NCI-H226 (cell line): ENCODE measurements around the gene SEC14L1.

Source experiments
- DNase-seq: peaks from one replicate; pipeline ENCODE4 v3.0.0-alpha.2; 2015

SEC14L1 gene

GRCh38 chr17:77197115-77197514 is 56.3 kb downstream of the SEC14L1 start:
- DNase-seq, result no peak

DNA sequence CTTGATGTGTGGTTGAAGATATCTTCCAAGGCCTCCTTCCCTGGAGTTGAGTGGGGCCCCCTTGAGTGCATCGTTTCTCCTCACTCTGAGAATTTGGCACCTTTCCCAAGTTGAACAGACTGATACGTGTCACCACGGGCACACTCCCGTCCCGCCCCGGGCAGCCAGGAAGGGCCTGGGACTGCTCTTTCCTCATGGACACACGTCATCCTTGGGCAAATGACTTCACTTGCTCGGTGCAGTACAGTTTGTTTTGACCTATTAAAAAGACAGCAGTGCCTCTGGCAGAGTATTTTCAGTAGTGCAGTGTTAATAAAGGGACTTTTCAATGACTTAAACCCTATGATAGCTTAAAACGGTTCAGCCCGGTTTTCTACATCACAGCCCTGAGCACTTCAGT is 59.9 kb downstream of the SEC14L1 start:
- no peak for DNase-seq

DNA sequence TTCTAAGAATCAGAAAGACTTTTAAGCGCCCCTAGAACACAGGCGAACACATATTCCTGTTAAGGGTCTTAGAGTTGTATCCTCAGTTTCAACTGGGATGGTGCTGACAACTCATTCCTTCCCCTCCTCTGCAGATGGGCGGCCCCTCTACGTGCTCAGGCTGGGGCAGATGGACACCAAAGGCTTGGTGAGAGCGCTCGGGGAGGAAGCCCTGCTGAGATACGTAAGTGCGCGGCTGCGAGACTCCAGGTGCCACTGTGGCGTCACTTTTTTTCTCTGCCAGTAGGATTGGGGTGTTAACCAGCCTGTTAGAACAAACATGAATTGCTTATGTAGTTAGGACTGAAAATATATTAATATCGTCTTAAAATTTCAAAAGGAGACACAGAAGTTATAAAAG is 62.7 kb downstream of the SEC14L1 start:
- no peak for DNase-seq

DNA sequence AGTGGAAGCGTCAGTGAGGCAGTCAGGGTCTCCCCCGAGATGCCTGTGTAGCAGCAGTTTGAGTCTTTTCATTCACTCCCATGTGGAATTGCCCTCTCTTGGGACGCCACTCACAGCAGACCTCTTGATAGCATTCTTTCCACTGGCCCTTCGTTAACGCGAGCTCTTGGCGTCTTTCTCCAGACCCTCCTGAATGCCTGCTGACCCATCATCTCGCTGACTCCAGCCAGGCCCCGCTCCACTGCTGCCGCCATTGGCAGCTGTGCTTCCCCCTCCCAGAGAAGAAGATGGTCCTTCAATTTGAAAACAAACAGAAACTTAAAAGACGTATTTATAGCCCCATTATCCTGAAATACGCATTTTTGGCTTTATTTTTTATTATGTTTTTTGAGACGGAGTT is 63.1 kb downstream of the SEC14L1 start:
- no peak for DNase-seq

DNA sequence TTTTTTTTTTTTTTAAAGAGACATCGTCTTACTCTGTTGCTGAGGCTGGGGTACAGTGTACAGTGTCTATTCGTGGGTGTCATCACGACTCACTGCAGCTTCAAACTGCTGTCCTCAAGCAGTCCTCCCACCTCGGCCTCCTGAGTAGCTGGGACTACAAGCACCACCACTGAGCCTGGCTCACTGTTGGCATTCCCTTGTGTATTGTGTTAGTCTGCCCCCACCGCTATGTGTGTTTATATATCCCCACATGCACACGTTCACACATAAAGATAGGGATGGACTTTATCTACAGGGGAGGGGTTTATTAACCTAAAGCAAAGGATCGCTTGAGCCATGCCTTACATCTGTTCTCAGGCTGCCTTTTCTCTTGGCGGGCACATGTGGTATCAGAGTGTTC is 63.8 kb downstream of the SEC14L1 start:
- no peak for DNase-seq

DNA sequence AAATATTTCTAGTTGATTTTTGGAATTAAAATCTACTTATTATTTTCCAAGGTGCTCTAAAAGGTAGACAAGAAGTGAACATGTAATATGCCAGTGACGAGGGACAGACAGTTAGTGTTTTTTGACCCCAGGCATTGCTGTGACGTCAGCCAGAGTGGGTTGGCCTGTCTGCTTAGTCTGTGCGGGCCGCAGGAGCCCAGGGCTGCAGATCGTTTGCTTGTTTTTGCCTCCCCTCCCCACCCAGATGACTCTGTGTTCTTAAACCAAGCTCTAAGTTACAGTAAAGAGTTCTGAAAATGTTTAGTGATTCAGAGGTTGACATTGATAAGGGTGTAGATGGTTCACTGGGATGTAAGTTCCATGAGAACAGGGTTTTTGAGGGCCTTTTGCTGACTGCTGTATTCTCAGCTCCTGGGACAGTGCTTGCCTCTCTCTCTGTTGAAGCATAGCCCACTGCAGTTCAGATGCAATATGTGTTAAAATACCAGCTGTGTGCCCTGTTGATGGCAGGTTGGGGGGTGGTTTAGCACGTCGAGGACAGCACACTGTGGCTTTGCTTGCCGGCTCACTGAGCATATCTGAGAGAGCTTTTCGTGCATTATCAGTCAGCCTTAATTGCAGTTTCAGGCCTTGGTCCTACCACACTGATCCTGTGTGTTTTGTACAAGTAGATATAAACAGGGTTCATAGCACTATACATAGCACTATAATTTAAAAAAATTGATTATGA is 64.8 kb downstream of the SEC14L1 start:
- no peak for DNase-seq

- DNase-seq, result no peak
These were observed 65.6 kb downstream of the SEC14L1 start for GRCh38 chr17:77206158-77206956.

DNA sequence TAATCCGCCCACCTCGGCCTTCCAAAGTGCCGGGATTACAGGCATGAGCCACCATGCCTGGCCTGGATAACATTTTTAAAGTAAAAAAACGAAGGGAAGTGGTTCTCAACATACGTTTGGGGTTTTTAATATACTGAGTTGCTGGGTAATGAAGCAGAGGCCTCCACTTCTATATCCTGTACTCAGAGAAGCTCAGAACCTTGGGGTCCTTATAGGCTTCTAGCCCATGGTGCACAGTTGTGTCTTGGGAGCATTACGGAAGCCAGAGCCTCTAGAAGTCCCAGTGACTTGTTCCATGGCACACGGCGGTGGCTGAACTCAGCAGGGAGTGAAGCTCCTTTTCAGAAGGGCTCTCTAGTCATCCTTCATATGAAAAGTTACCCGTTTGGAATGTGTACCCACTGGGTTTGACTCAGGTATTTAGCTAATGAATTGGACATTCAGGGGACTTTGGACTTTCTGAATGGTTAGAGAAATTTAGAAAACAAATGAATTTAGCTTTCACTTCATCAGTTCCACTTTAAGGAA is 67.0 kb downstream of the SEC14L1 start:
- no peak for DNase-seq

GRCh38 chr17:77208217-77208808 is 67.5 kb downstream of the SEC14L1 start:
- DNase-seq, result peak; percentile 51

DNA sequence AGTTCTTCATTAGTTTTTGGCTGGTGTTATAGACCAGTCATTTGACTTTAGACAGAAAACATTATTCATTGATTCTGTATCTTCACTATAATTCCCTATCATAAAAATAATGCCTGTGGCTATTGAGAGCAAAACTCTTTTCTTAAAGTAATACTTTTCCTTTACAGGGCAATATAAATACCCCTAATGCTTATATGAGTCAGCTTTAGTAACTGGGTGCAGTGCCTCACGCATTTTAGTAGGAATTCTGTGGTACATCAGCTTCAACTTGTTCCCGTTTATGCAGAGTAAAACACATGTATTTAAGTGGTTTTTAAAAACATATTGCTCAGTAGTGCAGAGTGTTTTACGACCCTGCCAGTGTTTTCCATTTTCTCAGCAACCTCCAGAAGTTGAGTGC is 68.1 kb downstream of the SEC14L1 start:
- DNase-seq, result no peak

GRCh38 chr17:77209330-77209748 is 68.6 kb downstream of the SEC14L1 start:
- no peak for DNase-seq

DNA sequence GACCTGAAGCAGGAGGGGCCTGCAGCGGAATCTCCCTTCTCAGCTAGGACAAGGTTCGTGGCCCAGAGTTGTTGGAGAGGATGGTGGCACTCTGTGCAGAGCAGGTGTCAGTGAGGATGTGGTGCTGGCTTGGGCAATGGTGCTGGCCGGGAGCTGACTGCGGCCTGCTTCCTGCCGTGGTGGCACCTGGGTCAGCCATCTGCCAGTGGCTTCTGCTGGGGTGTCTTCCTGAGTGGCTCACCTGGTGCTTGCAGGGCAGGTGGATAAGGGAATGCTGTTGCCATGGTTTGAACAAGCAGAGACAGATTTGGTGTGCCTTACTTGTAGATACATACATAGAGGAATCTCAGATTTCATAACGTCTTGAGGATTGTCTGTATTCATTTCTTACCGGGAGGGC is 69.6 kb downstream of the SEC14L1 start:
- no peak for DNase-seq

- DNase-seq, result no peak
These were observed 70.3 kb downstream of the SEC14L1 start for GRCh38 chr17:77210946-77211541.

- DNase-seq, result no peak
These were observed 70.9 kb downstream of the SEC14L1 start for GRCh38 chr17:77211681-77212080.

DNA sequence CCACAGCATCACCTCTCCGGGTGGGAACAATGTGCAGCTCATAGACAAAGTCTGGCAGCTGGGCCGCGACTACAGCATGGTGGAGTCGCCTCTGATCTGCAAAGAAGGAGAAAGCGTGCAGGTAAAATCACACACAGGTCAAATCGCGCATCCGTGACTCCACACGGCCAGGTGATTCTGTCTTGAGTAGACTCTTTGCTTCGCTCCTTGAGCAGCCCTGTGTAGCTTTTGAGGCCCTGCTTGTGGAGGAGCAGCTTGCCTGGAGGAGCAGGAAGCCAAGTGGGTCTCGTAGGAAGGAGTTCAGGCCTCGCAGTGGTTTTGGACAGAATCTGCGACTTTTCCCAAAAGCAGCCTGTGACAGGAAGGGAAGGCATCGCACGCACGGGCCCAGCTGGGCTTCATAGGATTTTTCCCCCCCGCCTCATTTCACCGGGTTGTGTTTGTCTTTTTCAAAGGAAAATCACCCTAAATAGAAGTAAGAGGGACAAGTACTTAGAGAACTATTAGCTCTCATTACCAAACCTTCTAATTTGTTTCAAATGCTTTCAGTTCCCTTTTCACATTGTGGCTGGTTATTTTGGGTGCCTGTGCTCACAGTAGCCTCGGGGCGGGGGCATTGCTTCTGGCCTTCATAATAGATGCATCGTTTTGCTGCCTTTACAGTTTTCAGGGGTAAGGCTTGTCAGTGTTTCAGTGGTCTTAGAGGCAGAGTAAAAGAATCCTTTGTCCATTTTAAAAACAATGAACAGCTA is 71.5 kb downstream of the SEC14L1 start:
- DNase-seq, result no peak

DNA sequence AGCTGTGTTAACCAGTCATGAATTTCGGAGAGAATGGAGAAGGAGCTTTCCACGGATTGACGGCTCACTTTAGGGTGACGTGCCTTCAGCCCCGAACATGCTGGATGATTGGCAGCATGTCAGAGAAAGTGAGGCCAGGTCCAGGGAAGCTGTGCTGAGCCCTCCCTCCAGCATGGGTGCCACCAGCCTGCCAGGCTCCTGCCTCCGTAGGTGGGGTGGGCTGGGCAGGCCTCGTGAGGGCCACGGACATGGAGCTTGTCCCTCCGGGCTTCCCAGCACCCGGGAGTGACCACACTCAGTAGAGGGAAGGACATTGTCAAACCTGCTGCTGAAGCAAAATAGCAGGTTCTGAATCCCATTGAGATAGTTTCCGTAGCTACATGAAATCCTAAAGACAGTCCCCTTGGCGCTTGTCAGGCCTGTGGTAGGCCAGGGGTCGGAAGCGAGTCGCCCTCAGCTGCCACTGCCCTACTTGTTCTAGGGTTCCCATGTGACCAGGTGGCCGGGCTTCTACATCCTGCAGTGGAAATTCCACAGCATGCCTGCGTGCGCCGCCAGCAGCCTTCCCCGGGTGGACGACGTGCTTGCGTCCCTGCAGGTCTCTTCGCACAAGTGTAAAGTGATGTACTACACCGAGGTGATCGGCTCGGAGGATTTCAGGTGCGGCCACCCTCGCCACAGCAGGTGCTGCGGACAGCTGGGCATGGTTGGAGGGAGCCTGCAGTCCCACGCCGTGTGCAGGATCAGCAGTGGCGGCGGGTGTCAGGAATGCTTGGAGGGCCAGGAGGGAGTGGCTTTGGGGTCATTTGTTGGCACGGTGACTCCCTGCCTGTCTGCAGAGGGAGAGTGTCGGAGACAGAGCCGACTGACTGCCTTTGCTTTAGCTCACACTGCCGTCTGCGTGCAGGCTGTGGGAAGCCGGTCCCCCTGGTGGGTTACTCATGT is 72.3 kb downstream of the SEC14L1 start:
- DNase-seq, result no peak

- no peak for DNase-seq
These were observed 73.0 kb downstream of the SEC14L1 start for GRCh38 chr17:77213778-77214132.

DNA sequence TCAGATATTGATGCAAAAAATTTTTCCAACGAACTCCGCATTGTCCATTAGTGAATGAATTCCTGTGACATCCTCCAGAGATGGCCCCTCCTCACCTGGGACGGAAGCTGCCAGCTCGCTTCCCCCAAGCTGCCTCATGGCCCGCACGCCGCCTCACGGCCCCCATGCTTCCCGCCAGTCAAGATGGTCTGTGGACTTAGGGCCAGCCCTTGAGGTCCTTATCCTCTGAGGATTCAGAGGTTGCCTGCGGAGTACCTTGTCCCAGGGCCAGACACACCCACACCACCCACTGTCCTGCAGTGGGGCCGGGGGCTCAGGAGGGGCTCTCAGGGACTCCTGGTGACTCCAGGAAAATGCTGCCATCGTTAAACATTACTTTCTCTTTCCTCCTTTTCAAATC is 73.6 kb downstream of the SEC14L1 start:
- DNase-seq, result no peak

DNA sequence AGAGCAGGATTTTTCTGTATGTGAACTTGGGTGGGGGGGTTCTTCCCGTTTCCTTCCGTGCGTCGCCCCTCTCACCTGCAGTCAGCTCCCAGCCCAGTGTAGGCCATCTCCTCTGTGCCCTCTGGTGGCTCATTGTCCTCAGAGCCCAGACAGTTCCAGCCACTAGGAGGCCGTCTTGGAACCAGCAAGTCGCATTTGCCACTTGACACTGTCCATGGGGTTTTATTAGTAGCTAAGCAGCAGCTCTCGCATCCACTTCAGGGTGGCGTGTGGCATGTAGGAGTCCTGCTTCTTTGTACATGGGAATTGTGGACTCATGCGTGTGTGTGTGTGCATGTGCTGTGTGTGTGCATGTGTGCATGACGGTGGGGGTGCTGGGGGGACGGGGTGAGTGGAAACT is 74.0 kb downstream of the SEC14L1 start:
- DNase-seq, result no peak

DNA sequence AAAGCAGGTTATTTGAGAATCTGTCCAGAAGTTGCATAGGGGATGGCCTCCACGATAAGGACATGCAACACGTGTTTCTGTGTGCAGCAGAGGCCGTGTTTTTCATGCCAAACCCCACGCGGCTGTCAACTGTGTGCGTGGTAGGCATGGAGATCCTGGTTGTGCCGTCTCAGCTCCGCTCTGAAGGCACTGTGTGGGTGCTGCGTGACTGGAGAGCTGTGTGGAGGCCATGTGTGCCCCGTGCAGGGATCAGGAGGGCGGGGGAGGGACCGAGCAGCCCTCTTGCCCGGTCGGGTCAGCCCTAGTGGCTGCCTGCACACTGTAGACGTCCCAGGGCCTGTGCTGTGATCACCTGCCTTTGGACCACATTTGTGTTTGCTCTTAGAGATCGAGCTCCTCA is 74.5 kb downstream of the SEC14L1 start:
- DNase-seq, result no peak

DNA sequence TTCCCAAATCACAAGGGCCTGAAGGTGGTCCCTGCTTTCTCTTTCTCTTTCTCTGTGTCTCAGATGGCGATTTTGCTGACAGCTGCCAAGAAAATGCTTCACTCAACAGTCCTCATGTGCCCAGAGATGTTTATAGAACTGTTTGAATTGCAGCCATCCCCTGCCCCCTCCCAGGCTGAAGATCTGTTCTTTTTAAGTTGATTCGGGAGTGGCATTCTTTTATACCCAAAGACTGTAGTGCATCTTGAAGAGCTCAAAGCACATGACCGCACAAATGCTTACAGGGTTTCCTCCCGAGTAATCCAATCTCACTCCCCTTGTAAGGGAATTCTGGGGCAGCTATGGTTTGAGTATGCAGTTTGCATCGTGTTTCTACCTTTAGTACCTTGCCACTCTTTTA is 75.7 kb downstream of the SEC14L1 start:
- DNase-seq, result no peak

GRCh38 chr17:77217123-77217522 is 76.4 kb downstream of the SEC14L1 start:
- no peak for DNase-seq
